B cell (primary cell): ENCODE measurements around the gene RASGRF2. TPM values are rescaled to one million over a fixed set of nuclear protein-coding genes. Genes with fewer than 3 reads are reported as not detected.

ENCODE experiments used
- ATAC-seq: fragments of 200-7000 bp; cut with Tn5 transposase; one replicate; pipeline ENCODE4 v1.10.0; 2021; ENCODE audit warnings: low read depth, mild to moderate bottlenecking, moderate number of reproducible peaks, moderate library complexity
- CTCF ChIA-PET: fragments of 350-600 bp; sonication (Branson Sonifier 250); formaldehyde crosslinking; loops from one replicate; lab custom pipeline; 2021; ENCODE audit warnings: antibody characterized with exemption, inconsistent platforms; lab: Charles Lee
- POLR2A ChIA-PET: fragments of 350-600 bp; sonication (Branson Sonifier 250); formaldehyde crosslinking; loops from one replicate; lab custom pipeline; 2021; ENCODE audit warnings: antibody characterized with exemption; lab: Charles Lee
- DNase-seq: peaks from one replicate; pipeline ENCODE4 v3.0.0; 2013
- H2AFZ ChIP-seq: 2 replicates; pipeline ENCODE4 v1.6.1; 2012; ENCODE audit warnings: mild to moderate bottlenecking, low read depth, low read length; ENCODE audit not compliant: insufficient read depth, poor library complexity, severe bottlenecking
- H3K27ac ChIP-seq, 2 donors: 1 replicate in 1 of 2; 2 replicates in 1 of 2; pipeline ENCODE4 v1.5.1; 2012 to 2013; ENCODE audit warnings: low read length in 2 of 2, mild to moderate bottlenecking in 2 of 2, moderate library complexity in 1 of 2
- H3K27me3 ChIP-seq, 4 experiments: fragments of 200-600 bp in 1 of 4; sonication (generic) in 1 of 4; replicated peaks in 1 of 4; 1 replicate in 2 of 4; 2 replicates in 2 of 4; pipeline versions ENCODE4 v1.6.1 to v1.7.0; 2013 to 2016; ENCODE audit warnings: low read length in 3 of 4, mild to moderate bottlenecking in 2 of 4, mixed read lengths in 1 of 4, moderate library complexity in 1 of 4; ENCODE audit not compliant: insufficient read depth in 4 of 4, control insufficient read depth in 3 of 4; ENCODE audit errors: control extremely low read depth in 1 of 4
- H3K36me3 ChIP-seq, 2 experiments: replicated peaks in 1 of 2; 1 replicate in 1 of 2; 2 replicates in 1 of 2; pipeline versions ENCODE4 v1.6.1 to v1.7.1; 2013; ENCODE audit warnings: low read length in 1 of 2; ENCODE audit not compliant: insufficient read depth in 2 of 2, control insufficient read depth in 1 of 2; ENCODE audit errors: control extremely low read depth in 1 of 2, extremely low read depth in 1 of 2
- H3K4me1 ChIP-seq, 2 donors: fragments of 200-600 bp in 1 of 2; sonication (generic) in 1 of 2; 1 replicate in 1 of 2; 2 replicates in 1 of 2; pipeline versions ENCODE4 v1.5.1 to v1.6.1; 2013 to 2017; ENCODE audit warnings: low read length in 2 of 2; ENCODE audit not compliant: control insufficient read depth in 2 of 2, insufficient read depth in 2 of 2
- H3K4me2 ChIP-seq: replicated peaks from 2 replicates; pipeline ENCODE3; 2012; ENCODE audit warnings: mild to moderate bottlenecking, low read depth, low read length; ENCODE audit not compliant: poor library complexity, severe bottlenecking
- H3K4me3 ChIP-seq, 5 experiments: fragments of 200-600 bp in 1 of 5; sonication (generic) in 1 of 5; 1 replicate in 3 of 5; 2 replicates in 2 of 5; pipeline versions ENCODE4 v1.5.1 to v1.7.0; 2011 to 2016; ENCODE audit warnings: low read length in 4 of 5, mild to moderate bottlenecking in 4 of 5, low read depth in 2 of 5, control low read depth in 1 of 5, moderate library complexity in 1 of 5; ENCODE audit not compliant: insufficient read depth in 1 of 5; ENCODE audit errors: control extremely low read depth in 1 of 5, extremely low read depth in 1 of 5
- H3K79me2 ChIP-seq: fragments of 200-600 bp; sonication (generic); one replicate; pipeline ENCODE4 v1.6.0; 2016; ENCODE audit warnings: low read length; ENCODE audit not compliant: control insufficient read depth, insufficient read depth
- H3K9ac ChIP-seq: fragments of 200-600 bp; sonication (generic); 2 replicates; pipeline ENCODE4 v1.6.1; 2017; ENCODE audit warnings: mild to moderate bottlenecking, low read length, moderate library complexity
- H3K9me3 ChIP-seq, 3 donors: one replicate each; pipeline versions ENCODE4 v1.6.1 to v1.7.1; 2013; ENCODE audit warnings: low read length in 2 of 3; ENCODE audit not compliant: control insufficient read depth in 2 of 3, insufficient read depth in 1 of 3; ENCODE audit errors: control extremely low read depth in 1 of 3
- H4K20me1 ChIP-seq: 2 replicates; pipeline ENCODE4 v1.6.0; 2012; ENCODE audit warnings: mild to moderate bottlenecking, low read length; ENCODE audit not compliant: insufficient read depth, control insufficient read depth, poor library complexity, severe bottlenecking
- H3K27ac Mint-ChIP-seq: one replicate; pipeline ENCODE4 v1.8.0; 2021; ENCODE audit warnings: mixed read lengths
- H3K27me3 Mint-ChIP-seq: one replicate; pipeline ENCODE4 v1.8.0; 2021; ENCODE audit warnings: mixed read lengths
- H3K4me1 Mint-ChIP-seq: one replicate; pipeline ENCODE4 v1.8.0; 2021; ENCODE audit warnings: mixed read lengths
- H3K4me3 Mint-ChIP-seq: one replicate; pipeline ENCODE4 v1.8.0; 2021; ENCODE audit warnings: mixed read lengths
- H3K9me3 Mint-ChIP-seq: one replicate; pipeline ENCODE4 v1.8.0; 2022; ENCODE audit warnings: mixed read lengths; ENCODE audit not compliant: insufficient read depth
- CTCF ChIP-seq: fragments of 200-600 bp; IDR thresholded peaks from one replicate; pipeline ENCODE4 v1.8.0; 2022; ENCODE audit warnings: antibody characterized with exemption, mild to moderate bottlenecking
- EZH2 ChIP-seq: IDR thresholded peaks from 2 replicates; pipeline ENCODE4 v1.6.1; 2012; ENCODE audit warnings: borderline replicate concordance, low read depth, mild to moderate bottlenecking, moderate library complexity, low read length; ENCODE audit not compliant: insufficient read depth, poor library complexity, severe bottlenecking
- WGBS: methylation state at CpG from one replicate; pipeline ENCODE4 v1.1.5; 2013; ENCODE audit warnings: missing lambda C conversion rate; ENCODE audit not compliant: insufficient coverage; 5-methylcytosine and 5-hydroxymethylcytosine counted together
- intact Hi-C: fragments of 100-400 bp; cut with micrococcal nuclease; formaldehyde crosslinking; loops from one replicate; pipeline ENCODE4 v1.10.0; 2022
- polyA plus RNA-seq: library from polyadenylated mRNA; depleted of rRNA; stranded (reverse); fragments of >200 nt; gene quantifications from 2 replicates; pipeline ENCODE4 v1.2.3, GENCODE V29; 2012
- total RNA-seq, 2 donors: library from RNA; stranded (reverse); fragments of 120-200 nt in 1 of 2; gene quantifications; 1 replicate in 1 of 2; 2 replicates in 1 of 2; pipeline versions ENCODE4 v1.2.3 to v1.2.4, GENCODE V29; 2013 to 2022

RASGRF2 gene
- total and polyA plus RNA-seq, 2 donors (not counting 1 experiment from before 2014, with no cell fraction given) = 0.04 to 0.37 TPM

DNA sequence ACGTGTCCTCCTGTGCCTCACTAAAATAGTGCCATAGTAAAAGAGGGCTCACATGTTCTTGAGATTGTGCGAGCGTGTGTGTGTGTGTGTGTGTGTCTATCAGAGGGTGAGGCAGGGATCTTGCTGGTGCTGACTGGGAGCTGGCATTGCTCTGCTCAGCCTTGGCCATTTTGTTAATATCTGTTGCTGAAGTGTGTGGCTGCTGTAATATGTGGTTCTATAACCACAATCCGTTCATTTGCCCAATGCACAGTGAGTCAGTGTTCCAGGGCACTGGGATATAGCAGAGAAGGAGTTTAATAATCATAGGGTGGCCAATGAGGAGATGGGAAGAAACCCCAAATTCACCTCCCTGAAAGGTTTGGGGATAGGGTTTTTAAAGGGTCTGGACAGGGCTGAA is 61.3 kb downstream of the RASGRF2 start:
- no peaks in the 10 kb centered on the region for H3K9me3 ChIP-seq
- H3K4me3 ChIP-seq = no peak overlapping the region
- ChIA-PET POLR2A (no interaction called here), CTCF (no interaction called here)
- no peaks in the 10 kb centered on the region for H3K36me3 ChIP-seq
- 94% methylated on average over 3 of the region's 4 CpGs for WGBS
- no peaks in the 10 kb centered on the region for H4K20me1 ChIP-seq
- H3K4me3 Mint-ChIP-seq = no peak overlapping the region
- H3K9ac ChIP-seq = no peak overlapping the region
- H3K27me3 ChIP-seq = peaks cover 0 to 3% (median 0%) of the 10 kb centered on the region in 4 experiments
- ATAC-seq = no peak
- no peaks in the 10 kb centered on the region for H3K79me2 ChIP-seq
- H3K9me3 Mint-ChIP-seq = no peaks in the 10 kb centered on the region
- TF ChIP-seq CTCF = no peak
- no peak for TF ChIP-seq EZH2
- no peak overlapping the region for H3K4me2 ChIP-seq
- intact Hi-C loops = no loop called here
- no peak overlapping the region for H3K27ac Mint-ChIP-seq
- H2AFZ ChIP-seq = no peak overlapping the region
- no peaks in the 10 kb centered on the region for H3K4me1 ChIP-seq
- no peak for DNase-seq
- no peak overlapping the region for H3K27ac ChIP-seq
- no peaks in the 10 kb centered on the region for H3K4me1 Mint-ChIP-seq
- H3K27me3 Mint-ChIP-seq = peaks cover 33% of the 10 kb centered on the region

DNA sequence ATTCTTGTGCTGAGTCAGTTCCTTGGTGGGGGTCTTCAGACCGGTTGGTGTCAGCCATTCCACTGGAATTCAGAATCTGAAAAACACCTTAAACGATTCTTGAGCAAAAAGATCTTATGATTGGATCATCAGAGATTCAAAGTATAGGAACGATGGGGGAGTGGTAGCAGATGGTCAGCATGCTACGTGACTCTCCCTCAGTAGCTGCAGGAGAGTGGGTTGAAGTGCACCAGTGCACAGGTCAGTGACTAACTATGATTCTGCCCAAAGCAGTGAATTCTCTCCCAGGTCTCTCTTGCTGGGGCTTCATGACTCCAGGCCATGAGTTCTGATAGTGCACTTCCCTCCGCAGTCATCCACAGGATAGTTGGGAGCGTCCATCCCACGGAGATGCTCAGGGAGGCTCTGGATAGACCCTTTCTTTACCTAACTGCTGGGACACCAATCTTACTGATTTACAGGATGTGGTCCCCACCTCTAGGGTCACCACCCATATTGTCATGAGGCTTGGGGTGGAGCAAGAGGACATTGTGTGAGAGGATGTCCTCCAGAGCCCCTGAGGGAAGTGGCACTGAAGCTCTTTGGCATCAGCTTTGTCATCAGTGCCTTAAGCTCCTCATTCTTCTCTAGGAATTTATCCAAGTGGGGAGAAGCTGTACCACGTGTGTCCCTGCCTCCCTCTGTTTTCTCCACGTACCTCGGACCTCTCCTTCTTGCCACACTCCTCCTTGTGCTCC is 62.0 kb downstream of the RASGRF2 start:
- Histone ChIP-seq H4K20me1 (no peaks in the 10 kb centered on the region), H3K9me3 (no peaks in the 10 kb centered on the region), H3K9ac (no peak overlapping the region), H3K36me3 (no peaks in the 10 kb centered on the region), H3K4me3 (no peak overlapping the region), H3K4me2 (no peak overlapping the region), H3K27me3 (peaks cover 0 to 3% (median 0%) of the 10 kb centered on the region in 4 experiments), H3K27ac (no peak overlapping the region), H2AFZ (no peak overlapping the region), H3K79me2 (no peaks in the 10 kb centered on the region), H3K4me1 (no peaks in the 10 kb centered on the region)
- 91% methylated on average over 7 of the region's 10 CpGs for WGBS
- ATAC-seq (no peak), DNase-seq (no peak)
- no peak overlapping the region for H3K27ac Mint-ChIP-seq
- no peak overlapping the region for H3K4me3 Mint-ChIP-seq
- intact Hi-C loops = no loop called here
- H3K9me3 Mint-ChIP-seq = no peaks in the 10 kb centered on the region
- CTCF ChIA-PET = no interaction called here
- POLR2A ChIA-PET = no interaction called here
- TF ChIP-seq CTCF (no peak), EZH2 (no peak)
- peaks cover 36% of the 10 kb centered on the region for H3K27me3 Mint-ChIP-seq
- no peaks in the 10 kb centered on the region for H3K4me1 Mint-ChIP-seq
